Stimulated activated CD4-positive, alpha-beta T cell treated with anti-CD3 and anti-CD28 coated beads, TNF-alpha, amount 100 ng/mL, for 24 hours (primary cell): ENCODE measurements around the gene ALX4.

Experiments used
- DNase-seq, 3 experiments: peaks; one replicate each; pipeline ENCODE4 v3.0.0-alpha.2; 2020; ENCODE audit warnings: low read depth in 3 of 3

The ALX4 gene

GRCh38 chr11:44267750-44268613, 42.0 kb downstream of the ALX4 start:
- no peak for DNase-seq

- DNase-seq: no peak
These were observed 42.8 kb downstream of the ALX4 start for GRCh38 chr11:44267006-44267749.

DNA sequence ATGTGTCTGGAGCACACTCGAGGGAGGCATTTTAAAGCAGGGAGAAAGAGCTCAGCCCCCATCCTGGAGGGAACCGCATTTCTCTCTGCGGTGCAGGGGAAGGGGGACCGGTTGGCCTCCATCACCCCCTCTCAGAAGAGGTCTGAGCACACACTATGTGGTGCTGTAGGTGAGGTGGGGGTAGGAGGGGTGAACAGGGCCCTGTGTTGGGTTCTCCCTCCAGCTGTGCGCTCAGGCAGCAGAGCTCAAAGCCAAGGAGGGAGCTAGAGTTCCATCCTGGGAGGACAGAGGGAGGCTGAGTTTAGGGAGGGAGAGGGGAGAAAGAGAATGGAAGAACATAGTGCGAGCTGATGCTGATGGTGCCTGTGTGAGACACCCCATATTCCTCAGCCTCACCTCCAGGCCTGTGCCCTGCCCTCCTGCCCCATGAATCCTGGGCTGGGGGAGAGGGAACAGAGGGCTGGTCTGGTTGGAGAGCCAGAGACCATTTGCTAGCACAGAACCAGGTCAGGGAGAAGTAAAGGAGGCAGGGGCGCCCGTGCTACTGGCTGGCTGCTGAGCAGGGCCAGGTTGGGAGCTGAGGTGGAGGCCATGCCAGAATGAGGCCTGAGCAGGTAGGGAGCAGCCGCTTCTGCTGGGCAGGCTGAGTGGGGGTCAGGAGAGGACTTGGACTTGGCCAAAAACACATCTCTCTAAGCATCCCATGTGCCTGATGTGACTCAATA, 43.7 kb downstream of the ALX4 start:
- DNase-seq: no peak

DNA sequence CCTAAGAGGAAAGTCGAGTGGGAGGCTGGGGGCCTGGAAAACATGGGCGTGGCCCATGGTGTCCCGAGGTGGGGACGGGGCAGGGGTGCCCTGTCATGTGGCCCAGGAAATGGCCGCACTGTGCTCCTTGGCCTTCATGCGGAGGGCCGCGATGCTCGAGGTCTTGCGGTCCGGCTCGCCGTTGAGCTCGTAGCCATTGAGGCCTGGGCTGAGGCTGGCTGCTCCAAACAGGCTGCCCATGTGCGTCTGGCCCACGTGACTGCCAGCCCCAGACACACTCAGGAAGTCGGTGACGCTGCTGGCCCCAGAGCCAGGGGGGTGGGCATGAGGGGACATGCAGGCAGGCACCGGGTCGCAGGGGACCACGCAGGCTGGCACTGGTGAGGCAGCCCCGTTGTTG, 45.2 kb downstream of the ALX4 start:
- DNase-seq: no peak

GRCh38 chr11:44264438-44264749, 45.5 kb downstream of the ALX4 start:
- no peak for DNase-seq

GRCh38 chr11:44263738-44264437, 46.1 kb downstream of the ALX4 start:
- DNase-seq: no peak

- DNase-seq: no peak
These were observed 47.9 kb downstream of the ALX4 start for GRCh38 chr11:44261800-44262591.

GRCh38 chr11:44260081-44260480, 49.9 kb downstream of the ALX4 start:
- no peak for DNase-seq

DNA sequence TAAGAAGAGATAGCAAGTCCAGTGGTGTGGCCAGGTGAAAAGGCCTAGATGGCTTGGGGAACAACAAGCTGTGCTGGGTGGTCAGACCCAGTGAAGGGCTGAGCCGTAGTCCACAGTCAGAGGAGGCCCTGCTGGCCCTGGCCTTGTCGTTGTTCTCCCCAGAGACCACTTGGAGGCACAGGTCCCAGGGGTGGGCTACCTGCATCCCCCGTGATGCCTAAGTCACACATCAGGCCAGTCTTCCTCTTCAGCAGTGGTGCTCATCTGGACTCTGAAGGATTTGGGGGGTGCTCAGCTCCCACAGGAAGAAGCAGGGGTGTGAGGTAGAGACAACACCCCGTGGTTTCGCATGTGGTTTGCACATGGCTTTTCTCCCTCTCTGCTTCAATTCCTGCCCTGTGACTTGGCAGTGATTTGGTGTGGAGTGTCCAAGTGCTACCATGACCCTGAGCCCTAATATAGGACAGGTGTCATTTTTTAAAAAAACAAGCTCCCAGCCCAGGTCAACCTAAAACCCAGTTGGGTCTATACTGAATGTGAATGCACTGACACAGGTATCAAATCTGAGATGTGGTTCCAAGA, 51.0 kb downstream of the ALX4 start:
- DNase-seq: no peak

DNA sequence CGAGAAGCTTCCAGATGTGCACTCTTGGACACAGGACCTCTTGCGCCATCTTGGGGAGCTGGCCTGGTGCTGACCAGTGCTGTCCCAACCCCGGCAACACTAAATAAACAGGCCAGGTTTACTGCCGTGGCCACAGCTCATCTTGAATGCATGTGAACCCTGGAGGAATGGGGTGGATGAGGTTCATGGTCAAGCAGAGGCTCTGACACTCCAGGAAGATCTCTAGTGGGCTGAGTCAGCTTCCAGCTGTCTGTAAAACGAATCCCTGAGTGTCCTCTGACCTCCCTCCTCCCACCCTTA, 51.8 kb downstream of the ALX4 start:
- DNase-seq: no peak

- no peak for DNase-seq
These were observed 52.4 kb downstream of the ALX4 start for GRCh38 chr11:44257338-44258189.

DNA sequence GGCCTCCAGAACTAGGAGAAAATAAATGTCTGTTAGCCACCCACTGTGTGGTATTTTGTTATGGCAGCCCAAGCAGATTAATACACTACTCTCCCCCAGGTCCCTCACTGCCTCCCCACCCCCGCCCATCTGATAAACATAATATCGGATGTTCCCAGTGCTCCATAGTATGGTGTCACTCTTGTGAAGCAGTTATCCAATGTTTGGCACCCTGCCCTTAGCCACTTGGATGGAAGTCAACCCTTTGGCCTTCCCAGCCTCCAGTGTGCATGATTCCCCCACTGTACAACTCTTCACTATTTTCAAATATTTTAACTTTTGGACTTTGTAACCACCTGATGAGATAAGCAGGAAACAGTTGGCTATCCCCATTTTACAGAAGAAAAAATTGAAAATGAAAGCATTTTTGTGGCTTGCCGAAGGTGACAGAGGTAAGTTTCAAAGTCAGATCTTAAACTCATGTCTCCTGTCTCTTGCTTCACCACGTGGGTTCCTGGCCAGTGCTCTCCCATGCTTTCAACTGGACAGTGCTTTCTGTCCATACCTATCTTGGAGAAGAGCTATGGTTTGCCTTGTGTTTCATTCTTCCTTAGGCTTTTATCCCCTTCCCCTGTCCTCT, 53.2 kb downstream of the ALX4 start:
- no peak for DNase-seq

- DNase-seq: no peak
These were observed 54.4 kb downstream of the ALX4 start for GRCh38 chr11:44255406-44256071.

- DNase-seq: no peak
These were observed 56.8 kb downstream of the ALX4 start for GRCh38 chr11:44252999-44253602.

GRCh38 chr11:44250421-44250820, 59.5 kb downstream of the ALX4 start:
- DNase-seq: no peak

DNA sequence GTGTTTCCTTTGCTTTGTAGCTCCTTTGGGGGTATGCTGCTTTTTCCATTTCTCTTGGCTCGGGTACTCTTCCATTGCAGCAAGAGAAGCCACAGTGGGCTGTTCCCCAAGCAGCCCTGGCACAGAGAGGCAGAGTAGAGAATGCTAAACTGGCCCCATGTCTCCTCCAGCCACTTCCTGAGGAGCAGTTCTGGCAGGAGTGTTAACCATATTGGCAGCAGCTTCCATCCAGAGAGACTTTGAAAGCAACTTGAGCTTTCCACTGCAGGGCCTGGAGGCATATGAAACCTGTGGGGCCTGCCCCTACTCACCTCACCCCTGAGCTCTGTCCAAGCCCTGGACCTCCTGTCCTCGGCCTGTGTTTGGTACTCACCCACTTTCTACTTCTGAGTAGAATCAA, 61.8 kb downstream of the ALX4 start:
- no peak for DNase-seq

- no peak for DNase-seq
These were observed 62.4 kb downstream of the ALX4 start for GRCh38 chr11:44247508-44247907.

- no peak for DNase-seq
These were observed 63.2 kb downstream of the ALX4 start for GRCh38 chr11:44246726-44247125.
